A673 (cell line): ENCODE results near the gene DTNA. TPM values are rescaled to one million over a fixed set of nuclear protein-coding genes. Genes with fewer than 3 reads are reported as not detected.

ENCODE experiments used
- BruUV-seq: library from RNA; stranded (reverse); fragments of 400-500 nt; replicated peaks from 2 replicates; lab custom pipeline; 2021; lab: Mats Ljungman, UMichigan
- CTCF ChIA-PET: fragments of 300-600 bp; sonication (Branson Sonifier 250); formaldehyde crosslinking; loops from one replicate; lab custom pipeline; 2022; ENCODE audit warnings: antibody characterized with exemption; lab: Charles Lee
- POLR2A ChIA-PET: fragments of 300-600 bp; sonication (Branson Sonifier 250); formaldehyde crosslinking; loops from one replicate; lab custom pipeline; 2022; ENCODE audit warnings: antibody characterized with exemption; ENCODE audit not compliant: low non-redundant PET; lab: Charles Lee
- DNase-seq: peaks from one replicate; pipeline ENCODE4 v3.0.0-alpha.2; 2015; ENCODE audit warnings: low spot score
- H3K27ac ChIP-seq: fragments of 200-600 bp; sonication (generic); 2 replicates; pipeline ENCODE4 v1.5.1; 2016; ENCODE audit warnings: mixed run types, low read depth, mild to moderate bottlenecking, mixed read lengths, antibody characterized with exemption, low read length; ENCODE audit not compliant: poor library complexity, severe bottlenecking
- H3K27me3 ChIP-seq: fragments of 200-600 bp; sonication (generic); replicated peaks from 2 replicates; pipeline ENCODE4 v1.6.1; 2017; ENCODE audit warnings: mixed run types, low read depth, mild to moderate bottlenecking, mixed read lengths, antibody characterized with exemption, low read length; ENCODE audit not compliant: insufficient read depth, poor library complexity
- H3K36me3 ChIP-seq: fragments of 200-600 bp; sonication (generic); 2 replicates; pipeline ENCODE4 v1.6.1; 2016; ENCODE audit warnings: mixed run types, mild to moderate bottlenecking, mixed read lengths, antibody characterized with exemption, low read length; ENCODE audit not compliant: insufficient read depth, poor library complexity, severe bottlenecking
- H3K4me1 ChIP-seq: fragments of 200-600 bp; sonication (generic); 2 replicates; pipeline ENCODE4 v1.6.1; 2017; ENCODE audit warnings: mixed run types, mild to moderate bottlenecking, mixed read lengths, antibody characterized with exemption, low read length; ENCODE audit not compliant: insufficient read depth, poor library complexity, severe bottlenecking
- H3K4me3 ChIP-seq: fragments of 200-600 bp; sonication (generic); 2 replicates; pipeline ENCODE4 v1.5.1; 2016; ENCODE audit warnings: low read depth, mixed run types, mild to moderate bottlenecking, mixed read lengths, low read length; ENCODE audit not compliant: poor library complexity, severe bottlenecking
- H3K9me3 ChIP-seq: fragments of 200-600 bp; sonication (generic); 2 replicates; pipeline ENCODE4 v1.6.1; 2016; ENCODE audit warnings: mixed run types, low read depth, mild to moderate bottlenecking, mixed read lengths, antibody characterized with exemption, low read length; ENCODE audit not compliant: poor library complexity, severe bottlenecking
- CTCF ChIP-seq: fragments of 300-800, 200-600 bp; sonication (generic); conservative IDR thresholded peaks from 2 replicates; pipeline ENCODE4 v1.5.1; 2017; ENCODE audit warnings: low read depth, mild to moderate bottlenecking, antibody characterized with exemption, low read length, moderate library complexity, mixed read lengths
- EZH2 ChIP-seq: fragments of 200-600 bp; sonication (generic); IDR thresholded peaks from 2 replicates; pipeline ENCODE4 v1.6.1; 2017; ENCODE audit warnings: borderline replicate concordance, low read depth, mild to moderate bottlenecking, mixed read lengths, antibody characterized with exemption, low read length; ENCODE audit not compliant: poor library complexity, severe bottlenecking
- intact Hi-C: fragments of 100-400 bp; cut with micrococcal nuclease; formaldehyde crosslinking; loops from one replicate; pipeline ENCODE4 v1.10.0; 2022; ENCODE audit not compliant: unreplicated experiment
- total RNA-seq: library from RNA; stranded (reverse); gene quantifications from 2 replicates; pipeline ENCODE4 v1.2.3, GENCODE V29; 2021

DTNA gene
- total RNA-seq, 1 experiment from 2014 or later = 18.6 TPM

GRCh38 chr18:34866739-34867138 lies 156.6 kb downstream of the DTNA start:
- no TSS peak for BruUV-seq
- ChIA-PET CTCF (interaction anchor here (0.6 to 1.5 kb wide), 4 partner anchors 11 to 277 kb away, joined by 3 read pairs; no protein-coding TSS in a partner anchor), POLR2A (interaction anchor here (0.6 kb wide), 1 partner anchor 77 kb away, joined by 3 read pairs; no protein-coding TSS in a partner anchor)
- H3K27me3 ChIP-seq = no peaks in the 10 kb centered on the region
- H3K27ac ChIP-seq = no peak overlapping the region
- intact Hi-C loops = no loop called here
- H3K4me3 ChIP-seq = no peak overlapping the region
- peak; percentile 11 for DNase-seq
- H3K4me1 ChIP-seq = no peaks in the 10 kb centered on the region
- TF ChIP-seq CTCF (peak; percentile 54; the same call in 1 of the 2 replicates), EZH2 (no peak)
- no peaks in the 10 kb centered on the region for H3K9me3 ChIP-seq
- H3K36me3 ChIP-seq = no peaks in the 10 kb centered on the region

- peak; percentile 57 for TF ChIP-seq CTCF
- no peak for TF ChIP-seq EZH2
- no peaks in the 10 kb centered on the region for H3K36me3 ChIP-seq
- intact Hi-C loops = no loop called here
- H3K4me1 ChIP-seq = no peaks in the 10 kb centered on the region
- H3K9me3 ChIP-seq = no peaks in the 10 kb centered on the region
- ChIA-PET POLR2A (interaction anchor here (0.7 kb wide), 1 partner anchor 33 kb away, joined by 4 read pairs; no protein-coding TSS in a partner anchor), CTCF (interaction anchor here (1.1 to 1.5 kb wide), 2 partner anchors 10 to 276 kb away, joined by 3 read pairs; no protein-coding TSS in a partner anchor)
- no TSS peak for BruUV-seq
- peak; percentile 49 for DNase-seq
- H3K27me3 ChIP-seq = no peaks in the 10 kb centered on the region
- H3K4me3 ChIP-seq = no peak overlapping the region
- no peak overlapping the region for H3K27ac ChIP-seq
These were observed 157.4 kb downstream of the DTNA start for GRCh38 chr18:34867520-34867919.

- H3K27me3 ChIP-seq = no peaks in the 10 kb centered on the region
- H3K9me3 ChIP-seq = no peaks in the 10 kb centered on the region
- H3K4me1 ChIP-seq = no peaks in the 10 kb centered on the region
- H3K36me3 ChIP-seq = no peaks in the 10 kb centered on the region
- CTCF ChIA-PET = no interaction called here
- DNase-seq = no peak
- no peak overlapping the region for H3K27ac ChIP-seq
- POLR2A ChIA-PET = no interaction called here
- H3K4me3 ChIP-seq = no peak overlapping the region
- no peak for TF ChIP-seq CTCF
- TF ChIP-seq EZH2 = no peak
- BruUV-seq = no TSS peak
- intact Hi-C loops = loop anchor here (10.0 kb wide), 1 partner anchor 274 kb away; no protein-coding TSS in a partner anchor
These were observed 160.6 kb downstream of the DTNA start for GRCh38 chr18:34870555-34871310.
